ENCODE results near the gene ACP4.

Gene ACP4

GRCh38 chr19:50823389-50824042, 33.3 kb downstream of the ACP4 start, which contains the start of gene KLK1:
TSS of gene KLK1 (minus strand) at chr19:50823787. CDS start at chr19:50823748, 39 bp downstream.
- DNase-seq = no peak

- no peak for DNase-seq
Observed at GRCh38 chr19:50826492-50827240, 36.5 kb downstream of the ACP4 start.

- no peak for DNase-seq
Observed at GRCh38 chr19:50827476-50827875, 37.3 kb downstream of the ACP4 start.

GRCh38 chr19:50829801-50830200, 39.6 kb downstream of the ACP4 start:
- no peak for DNase-seq

- no peak for DNase-seq
Observed at GRCh38 chr19:50830266-50831025, 40.2 kb downstream of the ACP4 start.

GRCh38 chr19:50831026-50831396, 40.8 kb downstream of the ACP4 start:
- no peak for DNase-seq

GRCh38 chr19:50832666-50833065, 42.5 kb downstream of the ACP4 start:
- DNase-seq = no peak

- DNase-seq = no peak
Observed at GRCh38 chr19:50833117-50833801, 43.0 kb downstream of the ACP4 start, which contains the start of gene KLK15. TSS of gene KLK15 (minus strand) at chr19:50833574. CDS start at chr19:50831492, 2,082 bp downstream.

- no peak for DNase-seq
Observed at GRCh38 chr19:50833802-50834167, 43.6 kb downstream of the ACP4 start.

- DNase-seq = peak; percentile 9
Observed at GRCh38 chr19:50835103-50835784, 45.0 kb downstream of the ACP4 start.

GRCh38 chr19:50835785-50836542, 45.7 kb downstream of the ACP4 start:
- DNase-seq = peak; percentile 37

GRCh38 chr19:50836543-50837195, 46.5 kb downstream of the ACP4 start:
- DNase-seq = no peak

GRCh38 chr19:50837300-50837699, 47.1 kb downstream of the ACP4 start:
- DNase-seq = no peak

- no peak for DNase-seq
Observed at GRCh38 chr19:50838239-50838638, 48.0 kb downstream of the ACP4 start.

GRCh38 chr19:50839712-50840655, 49.8 kb downstream of the ACP4 start:
- no peak for DNase-seq

- no peak for DNase-seq
Observed at GRCh38 chr19:50842130-50842529, 51.9 kb downstream of the ACP4 start.

- DNase-seq = no peak
Observed at GRCh38 chr19:50843205-50843604, 53.0 kb downstream of the ACP4 start.

GRCh38 chr19:50843701-50844221, 53.5 kb downstream of the ACP4 start:
- DNase-seq = no peak

GRCh38 chr19:50844296-50844935, 54.2 kb downstream of the ACP4 start:
- DNase-seq = no peak
